GM12801 (cell line): ENCODE results near the gene ARHGAP20.

Experiments
- CTCF ChIP-seq: IDR thresholded peaks from one replicate; pipeline ENCODE4 v1.5.1; 2011; ENCODE audit warnings: control low read depth; ENCODE audit not compliant: insufficient read length; ENCODE audit errors: extremely low read depth

ARHGAP20 gene

GRCh38 chr11:110580571-110580970 lies 131.7 kb downstream of the ARHGAP20 start:
- no peak for TF ChIP-seq CTCF

- no peak for TF ChIP-seq CTCF
Observed at GRCh38 chr11:110573411-110573810, 138.8 kb downstream of the ARHGAP20 start.

GRCh38 chr11:110571081-110571720 lies 141.0 kb downstream of the ARHGAP20 start:
- no peak for TF ChIP-seq CTCF

GRCh38 chr11:110566577-110566976 lies 145.7 kb downstream of the ARHGAP20 start:
- no peak for TF ChIP-seq CTCF

GRCh38 chr11:110565357-110566336 lies 146.6 kb downstream of the ARHGAP20 start:
- TF ChIP-seq CTCF = no peak

- no peak for TF ChIP-seq CTCF
Observed at GRCh38 chr11:110564676-110565356, 147.4 kb downstream of the ARHGAP20 start.

GRCh38 chr11:110544779-110545178 lies 167.5 kb downstream of the ARHGAP20 start:
- no peak for TF ChIP-seq CTCF
